CD14-positive monocyte (primary cell): ENCODE measurements around the gene ZSCAN30. TPM values are rescaled to one million over a fixed set of nuclear protein-coding genes. Genes with fewer than 3 reads are reported as not detected.

Experiments used
- DNase-seq, 3 donors: peaks; one replicate each; pipeline ENCODE4 v3.0.0-alpha.2; 2011 to 2022
- H2AFZ ChIP-seq: 2 replicates; pipeline ENCODE4 v1.6.0; 2012; ENCODE audit warnings: mild to moderate bottlenecking, low read depth, low read length, inconsistent platforms; ENCODE audit not compliant: insufficient read depth, poor library complexity, severe bottlenecking
- H3K27ac ChIP-seq, 2 donors: 1 replicate in 1 of 2; 2 replicates in 1 of 2; pipeline ENCODE4 v1.5.1; 2012 to 2013; ENCODE audit warnings: low read length in 2 of 2, control low read depth in 1 of 2, inconsistent platforms in 1 of 2, low read depth in 1 of 2, mild to moderate bottlenecking in 1 of 2
- H3K27me3 ChIP-seq, 2 donors: one replicate each; pipeline versions ENCODE4 v1.6.0 to v1.6.1; 2011 to 2013; ENCODE audit warnings: low read length in 2 of 2; ENCODE audit not compliant: control insufficient read depth in 2 of 2, insufficient read depth in 2 of 2
- H3K36me3 ChIP-seq, 2 donors: replicated peaks in 1 of 2; 1 replicate in 1 of 2; 2 replicates in 1 of 2; pipeline versions ENCODE4 v1.5.1 to v1.6.1; 2012 to 2013; ENCODE audit warnings: low read length in 2 of 2, control low read depth in 1 of 2, inconsistent platforms in 1 of 2, mild to moderate bottlenecking in 1 of 2; ENCODE audit not compliant: insufficient read depth in 2 of 2, control insufficient read depth in 1 of 2
- H3K4me1 ChIP-seq, 2 donors: 1 replicate in 1 of 2; 2 replicates in 1 of 2; pipeline versions ENCODE4 v1.5.1 to v1.6.1; 2012 to 2013; ENCODE audit warnings: low read length in 2 of 2, control low read depth in 1 of 2, inconsistent platforms in 1 of 2, mild to moderate bottlenecking in 1 of 2, moderate library complexity in 1 of 2; ENCODE audit not compliant: insufficient read depth in 2 of 2, control insufficient read depth in 1 of 2
- H3K4me2 ChIP-seq: replicated peaks from 2 replicates; pipeline ENCODE3; 2012; ENCODE audit warnings: low read length, moderate library complexity, mild to moderate bottlenecking; ENCODE audit not compliant: poor library complexity, severe bottlenecking; ENCODE audit errors: extremely low read depth
- H3K4me3 ChIP-seq, 3 experiments: fragments of 200-600 bp in 1 of 3; sonication (generic) in 1 of 3; replicated peaks in 1 of 3; 1 replicate in 2 of 3; 2 replicates in 1 of 3; pipeline ENCODE4 v1.5.1; 2011 to 2013; ENCODE audit warnings: low read length in 3 of 3, mild to moderate bottlenecking in 3 of 3, control low read depth in 2 of 3, low read depth in 2 of 3, inconsistent platforms in 1 of 3, moderate library complexity in 1 of 3
- H3K79me2 ChIP-seq: 2 replicates; pipeline ENCODE4 v1.6.0; 2012; ENCODE audit warnings: mild to moderate bottlenecking, control low read depth, inconsistent platforms, low read length, moderate library complexity; ENCODE audit not compliant: insufficient read depth
- H3K9ac ChIP-seq: 2 replicates; pipeline ENCODE4 v1.6.0; 2017; ENCODE audit warnings: low read length, mild to moderate bottlenecking; ENCODE audit not compliant: insufficient read depth, poor library complexity, severe bottlenecking
- H3K9me3 ChIP-seq, 2 donors: replicated peaks in 1 of 2; 1 replicate in 1 of 2; 2 replicates in 1 of 2; pipeline versions ENCODE4 v1.5.1 to v1.6.1; 2012 to 2013; ENCODE audit warnings: low read length in 2 of 2, control low read depth in 1 of 2; ENCODE audit not compliant: control insufficient read depth in 1 of 2, insufficient read depth in 1 of 2
- H4K20me1 ChIP-seq: 2 replicates; pipeline ENCODE4 v1.6.0; 2012; ENCODE audit warnings: mild to moderate bottlenecking, low read length, control low read depth, moderate library complexity; ENCODE audit not compliant: insufficient read depth
- H3K27ac Mint-ChIP-seq, 7 donors: one replicate each; pipeline ENCODE4 v1.8.0; 2020; ENCODE audit warnings: mild to moderate bottlenecking in 7 of 7, mixed read lengths in 7 of 7, moderate library complexity in 6 of 7, inconsistent platforms in 2 of 7
- H3K27me3 Mint-ChIP-seq, 3 donors: one replicate each; pipeline ENCODE4 v1.8.0; 2021 to 2022; ENCODE audit warnings: low read depth in 3 of 3, mild to moderate bottlenecking in 3 of 3, mixed read lengths in 3 of 3, moderate library complexity in 3 of 3, inconsistent platforms in 1 of 3
- H3K36me3 Mint-ChIP-seq, 2 donors: one replicate each; pipeline ENCODE4 v1.8.0; 2020; ENCODE audit warnings: mixed read lengths in 2 of 2, inconsistent platforms in 1 of 2, mild to moderate bottlenecking in 1 of 2
- H3K4me1 Mint-ChIP-seq: one replicate; pipeline ENCODE4 v1.8.0; 2020; ENCODE audit warnings: mild to moderate bottlenecking, mixed read lengths
- H3K4me3 Mint-ChIP-seq, 2 donors: one replicate each; pipeline ENCODE4 v1.8.0; 2020; ENCODE audit warnings: mild to moderate bottlenecking in 2 of 2, mixed read lengths in 2 of 2, moderate library complexity in 1 of 2
- H3K9me3 Mint-ChIP-seq, 7 donors: one replicate each; pipeline ENCODE4 v1.8.0; 2020 to 2022; ENCODE audit warnings: mixed read lengths in 7 of 7, mild to moderate bottlenecking in 6 of 7, moderate library complexity in 6 of 7, inconsistent platforms in 2 of 7
- CTCF ChIP-seq: fragments of 200-600 bp; IDR thresholded peaks from one replicate; pipeline ENCODE4 v1.8.0; 2022; ENCODE audit warnings: antibody characterized with exemption, mild to moderate bottlenecking
- WGBS: methylation state at CpG from one replicate; pipeline ENCODE4 v1.1.5; 2013; ENCODE audit warnings: missing lambda C conversion rate; ENCODE audit not compliant: insufficient coverage; 5-methylcytosine and 5-hydroxymethylcytosine counted together
- intact Hi-C, 2 donors: fragments of 100-400 bp; cut with micrococcal nuclease; formaldehyde crosslinking; loops; one replicate each; pipeline versions ENCODE4 v1.15.0 to v1.15.1; 2023
- polyA plus RNA-seq, 3 donors: library from polyadenylated mRNA; depleted of rRNA in 1 of 3; unstranded in 2 of 3; stranded (reverse) in 1 of 3; fragments of 300-500 nt in 2 of 3; fragments of >200 nt in 1 of 3; fragmentation: Illumina TruSeq in 2 of 3; gene quantifications; 1 replicate in 2 of 3; 2 replicates in 1 of 3; pipeline ENCODE4 v1.2.3, GENCODE V29; 2012 to 2021

Gene ZSCAN30
- polyA plus RNA-seq, 3 donors = 1.3 to 3.2 (median 1.7) TPM

- no peak overlapping the region for H3K9ac ChIP-seq
- Mint-ChIP-seq H3K4me3 (no peak overlapping the region), H3K36me3 (peaks cover 0 to 4% of the 10 kb centered on the region in 2 donors), H3K9me3 (peaks cover 15 to 48% (median 30%) of the 10 kb centered on the region in 7 donors), H3K4me1 (no peaks in the 10 kb centered on the region), H3K27ac (no peak overlapping the region), H3K27me3 (peaks cover 0 to 4% (median 0%) of the 10 kb centered on the region in 3 donors)
- peaks cover 23 to 26% of the 10 kb centered on the region in 2 donors for H3K9me3 ChIP-seq
- no peaks in the 10 kb centered on the region for H3K79me2 ChIP-seq
- no peaks in the 10 kb centered on the region for H3K36me3 ChIP-seq
- intact Hi-C loops = no loop called here
- H3K4me3 ChIP-seq = no peak overlapping the region
- no peak overlapping the region for H3K4me2 ChIP-seq
- no peak for TF ChIP-seq CTCF
- no peaks in the 10 kb centered on the region for H3K4me1 ChIP-seq
- 100% methylated on average over 1 of the region's 1 CpG for WGBS
- H2AFZ ChIP-seq = no peak overlapping the region
- H3K27me3 ChIP-seq = no peaks in the 10 kb centered on the region
- no peak overlapping the region for H3K27ac ChIP-seq
- DNase-seq = no peak
- no peaks in the 10 kb centered on the region for H4K20me1 ChIP-seq
Measured at GRCh38 chr18:35278085-35278484, 11.9 kb downstream of the ZSCAN30 start.

- Mint-ChIP-seq H3K27me3 (peaks cover 0 to 4% (median 0%) of the 10 kb centered on the region in 3 donors), H3K4me3 (no peak overlapping the region)
- no peak overlapping the region for H3K4me2 ChIP-seq
Measured at GRCh38 chr18:35277633-35278032, 12.4 kb downstream of the ZSCAN30 start.

More at GRCh38 chr18:35277633-35278032, 12.4 kb downstream of the ZSCAN30 start:
- Histone ChIP-seq H3K9ac (no peak overlapping the region), H3K9me3 (peaks cover 21 to 30% of the 10 kb centered on the region in 2 donors), H3K27ac (no peak overlapping the region), H4K20me1 (no peaks in the 10 kb centered on the region), H3K27me3 (no peaks in the 10 kb centered on the region), H3K4me1 (no peaks in the 10 kb centered on the region), H2AFZ (no peak overlapping the region), H3K4me3 (no peak overlapping the region), H3K79me2 (no peaks in the 10 kb centered on the region), H3K36me3 (no peaks in the 10 kb centered on the region)
- intact Hi-C loops = no loop called here
- peaks cover 0 to 3% of the 10 kb centered on the region in 2 donors for H3K36me3 Mint-ChIP-seq
- H3K4me1 Mint-ChIP-seq = no peaks in the 10 kb centered on the region
- no peak for TF ChIP-seq CTCF
- no peak for DNase-seq
- peaks cover 12 to 50% (median 30%) of the 10 kb centered on the region in 7 donors for H3K9me3 Mint-ChIP-seq
- no peak overlapping the region for H3K27ac Mint-ChIP-seq
